Gastrocnemius medialis (tissue), 4 donors: ENCODE results near the gene LMO3. TPM values are rescaled to one million over a fixed set of nuclear protein-coding genes. Genes with fewer than 3 reads are reported as not detected.

Experiments used
- ATAC-seq, 2 donors: fragments of 150-250 bp; one replicate each; pipeline ENCODE4 v1.9.1; 2016
- DNase-seq, 2 donors: peaks; one replicate each; pipeline ENCODE4 v3.0.0-alpha.2; 2019
- H3K27ac ChIP-seq, 4 donors: fragments of 200-600 bp; sonication (generic); 1 replicate in 1 of 4; 2 replicates in 3 of 4; pipeline ENCODE4 v1.5.1; 2016 to 2018; ENCODE audit warnings: mild to moderate bottlenecking in 2 of 4, moderate library complexity in 1 of 4
- H3K27me3 ChIP-seq, 3 donors: fragments of 200-600 bp; sonication (generic) in 2 of 3; 1 replicate in 1 of 3; 2 replicates in 2 of 3; pipeline versions ENCODE4 v1.5.1 to v1.6.0; 2016 to 2019; ENCODE audit warnings: mild to moderate bottlenecking in 1 of 3, moderate library complexity in 1 of 3
- H3K36me3 ChIP-seq, 2 donors: fragments of 200-600 bp; sonication (generic) in 1 of 2; one replicate each; pipeline ENCODE4 v1.5.1; 2017 to 2018
- H3K4me1 ChIP-seq, 2 donors: fragments of 200-600 bp; sonication (generic) in 1 of 2; one replicate each; pipeline ENCODE4 v1.5.1; 2016 to 2017; ENCODE audit warnings: mild to moderate bottlenecking in 2 of 2
- H3K4me3 ChIP-seq, 4 donors: fragments of 200-600 bp; sonication (generic) in 3 of 4; 1 replicate in 1 of 4; 2 replicates in 3 of 4; pipeline ENCODE4 v1.5.1; 2016 to 2019; ENCODE audit warnings: mild to moderate bottlenecking in 2 of 4
- H3K9me3 ChIP-seq, 3 donors: fragments of 200-600 bp; sonication (generic) in 2 of 3; 1 replicate in 1 of 3; 2 replicates in 2 of 3; pipeline ENCODE4 v1.5.1; 2016 to 2019
- CTCF ChIP-seq, 5 experiments: fragments of 450-650 bp in 3 of 5; fragments of 200-600 bp in 2 of 5; sonication (generic) in 2 of 5; IDR thresholded peaks in 4 of 5; conservative IDR thresholded peaks in 1 of 5; 1 replicate in 4 of 5; 2 replicates in 1 of 5; pipeline ENCODE4 v1.5.1; 2016 to 2019; ENCODE audit warnings: antibody characterized with exemption in 5 of 5, mild to moderate bottlenecking in 3 of 5, moderate library complexity in 3 of 5
- POLR2A ChIP-seq, 2 donors: fragments of 450-650 bp; IDR thresholded peaks; one replicate each; pipeline ENCODE4 v1.6.1; 2017; ENCODE audit warnings: antibody characterized with exemption in 2 of 2, mild to moderate bottlenecking in 2 of 2, moderate library complexity in 2 of 2
- in situ Hi-C, 4 donors: fragments of 200-750 bp; cut with MboI; loops; one replicate each; pipeline versions ENCODE4 v1.15.0 to v1.8.0; 2017; ENCODE audit warnings: low sequenced_read_pairs in 4 of 4
- intact Hi-C: fragments of 100-400 bp; cut with DNase I; formaldehyde crosslinking; loops from one replicate; pipeline ENCODE4 v1.15.1; 2023; ENCODE audit warnings: low total_unique reads
- total RNA-seq, 4 donors: library from RNA; depleted of rRNA; stranded (reverse); fragments of >200 nt; gene quantifications; one replicate each; pipeline versions ENCODE4 v1.1.0 to v1.2.3, GENCODE V29; 2016

LMO3 gene
- total RNA-seq, 4 donors from 2014 or later = 0.81 to 4.6 (median 1.5) TPM

GRCh38 chr12:16587514-16587913 lies 18.4 kb downstream of the LMO3 start:
- no peak for DNase-seq
- Histone ChIP-seq H3K4me3 (no peak overlapping the region), H3K4me1 (no peaks in the 10 kb centered on the region), H3K27me3 (no peaks in the 10 kb centered on the region), H3K9me3 (no peaks in the 10 kb centered on the region), H3K27ac (no peak overlapping the region), H3K36me3 (no peaks in the 10 kb centered on the region)
- ATAC-seq = no peak
- in situ Hi-C loops (no loop called here), intact Hi-C loops (no loop called here)
- TF ChIP-seq POLR2A (IDR thresholded peaks at IDR 0.05) (no peak), CTCF (IDR thresholded peaks at IDR 0.05 in 4 of 5, conservative IDR thresholded peaks at IDR 0.05 in 1 of 5) (no peak)

GRCh38 chr12:16587110-16587453 lies 18.9 kb downstream of the LMO3 start:
- H3K9me3 ChIP-seq = no peaks in the 10 kb centered on the region
- no peak for DNase-seq
- no peak overlapping the region for H3K4me3 ChIP-seq
- no peaks in the 10 kb centered on the region for H3K36me3 ChIP-seq
- in situ Hi-C loops (no loop called here), intact Hi-C loops (no loop called here)
- TF ChIP-seq CTCF (IDR thresholded peaks at IDR 0.05 in 4 of 5, conservative IDR thresholded peaks at IDR 0.05 in 1 of 5) (no peak), POLR2A (IDR thresholded peaks at IDR 0.05) (no peak)
- no peaks in the 10 kb centered on the region for H3K27me3 ChIP-seq
- H3K4me1 ChIP-seq = no peaks in the 10 kb centered on the region
- no peak for ATAC-seq
- no peak overlapping the region for H3K27ac ChIP-seq

DNA sequence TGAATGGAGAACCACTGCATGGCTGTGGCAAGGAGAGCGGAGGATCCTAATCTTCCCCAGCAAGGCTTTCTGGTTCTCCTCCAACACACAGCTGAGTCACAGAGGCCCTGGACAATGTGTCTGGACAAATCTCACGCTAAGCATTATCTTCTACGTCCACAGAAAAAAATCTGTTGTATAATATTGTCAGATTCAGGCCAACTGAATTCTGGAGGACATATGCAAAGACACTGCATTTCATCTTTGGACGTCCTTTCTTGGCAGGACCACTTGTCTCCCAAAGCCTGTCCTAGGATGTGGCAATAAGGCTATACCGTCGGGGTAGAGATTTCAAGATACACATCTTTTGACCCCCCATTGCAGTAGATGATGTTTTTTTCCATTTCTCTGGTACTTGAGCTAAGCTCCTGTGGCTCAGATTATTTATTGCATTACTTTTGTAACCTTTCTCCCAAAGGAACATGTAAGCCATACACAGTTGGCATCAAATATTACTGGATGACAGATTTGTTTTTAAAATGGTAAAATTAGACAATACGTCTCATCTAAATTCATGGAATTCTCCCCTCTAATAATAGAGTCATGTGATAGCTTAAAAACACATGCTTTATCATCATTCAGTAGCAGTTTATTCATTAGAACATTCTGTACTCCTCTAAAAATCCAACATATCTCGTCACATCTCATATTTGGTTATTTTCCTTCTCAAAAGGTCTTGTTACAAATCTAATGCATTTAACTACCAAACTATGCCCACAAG lies 19.4 kb downstream of the LMO3 start:
- H3K9me3 ChIP-seq = no peaks in the 10 kb centered on the region
- no peak overlapping the region for H3K4me3 ChIP-seq
- ATAC-seq (peak in 1 of 2 donors; percentile 51), DNase-seq (no peak)
- no peaks in the 10 kb centered on the region for H3K4me1 ChIP-seq
- no peak for TF ChIP-seq POLR2A (IDR thresholded peaks at IDR 0.05)
- no peak for TF ChIP-seq CTCF (IDR thresholded peaks at IDR 0.05 in 4 of 5, conservative IDR thresholded peaks at IDR 0.05 in 1 of 5)
- in situ Hi-C loops = no loop called here
- no peaks in the 10 kb centered on the region for H3K27me3 ChIP-seq
- H3K27ac ChIP-seq = no peak overlapping the region
- H3K36me3 ChIP-seq = no peaks in the 10 kb centered on the region
- intact Hi-C loops = no loop called here

DNA sequence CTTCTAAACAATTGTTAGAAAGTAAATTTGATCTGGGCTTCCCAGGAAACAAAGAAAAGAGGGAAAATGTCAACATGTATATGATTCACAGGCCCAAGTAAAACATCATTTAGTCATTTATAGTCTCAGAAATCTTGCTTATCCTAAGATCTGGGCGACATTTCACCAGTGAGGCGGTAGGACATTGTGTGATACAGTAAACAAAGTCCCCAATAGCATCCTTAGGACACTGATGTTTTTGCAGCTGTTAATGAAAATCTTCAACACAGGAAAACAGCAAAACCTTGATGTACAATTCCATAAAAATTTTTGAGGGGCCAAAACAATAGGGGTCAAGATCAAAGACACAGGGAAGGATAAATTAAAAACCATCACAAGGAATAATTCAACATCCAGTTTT lies 20.2 kb downstream of the LMO3 start:
- Histone ChIP-seq H3K9me3 (no peaks in the 10 kb centered on the region), H3K36me3 (no peaks in the 10 kb centered on the region), H3K27ac (no peak overlapping the region), H3K4me1 (no peaks in the 10 kb centered on the region), H3K27me3 (no peaks in the 10 kb centered on the region), H3K4me3 (no peak overlapping the region)
- DNase-seq = no peak
- ATAC-seq = no peak
- TF ChIP-seq POLR2A (IDR thresholded peaks at IDR 0.05) = no peak
- intact Hi-C loops (no loop called here), in situ Hi-C loops (no loop called here)

GRCh38 chr12:16583969-16584745 lies 21.8 kb downstream of the LMO3 start:
- no peak overlapping the region for H3K4me3 ChIP-seq
- H3K9me3 ChIP-seq = no peaks in the 10 kb centered on the region
- no peaks in the 10 kb centered on the region for H3K4me1 ChIP-seq
- H3K36me3 ChIP-seq = no peaks in the 10 kb centered on the region
- in situ Hi-C loops = no loop called here
- H3K27me3 ChIP-seq = no peaks in the 10 kb centered on the region
- DNase-seq (no peak), ATAC-seq (no peak)
- TF ChIP-seq CTCF (IDR thresholded peaks at IDR 0.05 in 4 of 5, conservative IDR thresholded peaks at IDR 0.05 in 1 of 5) (no peak), POLR2A (IDR thresholded peaks at IDR 0.05) (no peak)
- H3K27ac ChIP-seq = no peak overlapping the region
- intact Hi-C loops = no loop called here
